SU-DHL-6 (cell line): ENCODE measurements around the gene RNASE8.

Experiments used
- EZH2phosphoT487 ChIP-seq: fragments of 200-600 bp; sonication (generic), shearing (Covaris generic); conservative IDR thresholded peaks from 2 replicates; pipeline ENCODE4 v1.6.1; 2018; ENCODE audit warnings: mild to moderate bottlenecking, antibody characterized with exemption, low read length, moderate library complexity, mixed read lengths
- TF ChIP-seq, protein P1 (sequence below): fragments of 200-600 bp; sonication (generic); IDR thresholded peaks from one replicate; pipeline ENCODE4 v1.5.1; 2017; ENCODE audit warnings: antibody characterized with exemption, mild to moderate bottlenecking, low read length, moderate library complexity; ENCODE audit not compliant: insufficient read depth, poor library complexity, severe bottlenecking

- TF ChIP-seq, protein P1, sequence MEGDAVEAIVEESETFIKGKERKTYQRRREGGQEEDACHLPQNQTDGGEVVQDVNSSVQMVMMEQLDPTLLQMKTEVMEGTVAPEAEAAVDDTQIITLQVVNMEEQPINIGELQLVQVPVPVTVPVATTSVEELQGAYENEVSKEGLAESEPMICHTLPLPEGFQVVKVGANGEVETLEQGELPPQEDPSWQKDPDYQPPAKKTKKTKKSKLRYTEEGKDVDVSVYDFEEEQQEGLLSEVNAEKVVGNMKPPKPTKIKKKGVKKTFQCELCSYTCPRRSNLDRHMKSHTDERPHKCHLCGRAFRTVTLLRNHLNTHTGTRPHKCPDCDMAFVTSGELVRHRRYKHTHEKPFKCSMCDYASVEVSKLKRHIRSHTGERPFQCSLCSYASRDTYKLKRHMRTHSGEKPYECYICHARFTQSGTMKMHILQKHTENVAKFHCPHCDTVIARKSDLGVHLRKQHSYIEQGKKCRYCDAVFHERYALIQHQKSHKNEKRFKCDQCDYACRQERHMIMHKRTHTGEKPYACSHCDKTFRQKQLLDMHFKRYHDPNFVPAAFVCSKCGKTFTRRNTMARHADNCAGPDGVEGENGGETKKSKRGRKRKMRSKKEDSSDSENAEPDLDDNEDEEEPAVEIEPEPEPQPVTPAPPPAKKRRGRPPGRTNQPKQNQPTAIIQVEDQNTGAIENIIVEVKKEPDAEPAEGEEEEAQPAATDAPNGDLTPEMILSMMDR = no peak
- no peak for TF ChIP-seq EZH2phosphoT487
These were observed 32.2 kb downstream of the RNASE8 start for GRCh38 chr14:21089877-21090193.
